Progenitor cell of endocrine pancreas (in vitro differentiated cells): ENCODE measurements around the gene SUGP1. TPM values are rescaled to one million over a fixed set of nuclear protein-coding genes. Genes with fewer than 3 reads are reported as not detected.

Experiments used
- DNase-seq: peaks from one replicate; pipeline ENCODE4 v3.0.0; 2021; ENCODE audit warnings: low spot score; ENCODE audit not compliant: unreplicated experiment
- H3K27ac Mint-ChIP-seq: 2 replicates; pipeline ENCODE4 v1.8.0; 2021; ENCODE audit warnings: mild to moderate bottlenecking, moderate library complexity, mixed read lengths
- H3K27me3 Mint-ChIP-seq: 2 replicates; pipeline ENCODE4 v1.8.0; 2021; ENCODE audit warnings: mixed read lengths
- H3K36me3 Mint-ChIP-seq: 2 replicates; pipeline ENCODE4 v1.8.0; 2022; ENCODE audit warnings: mixed read lengths; ENCODE audit not compliant: insufficient read depth
- H3K4me1 Mint-ChIP-seq: 2 replicates; pipeline ENCODE4 v1.8.0; 2021; ENCODE audit warnings: low read depth, mixed read lengths
- H3K4me3 Mint-ChIP-seq: 2 replicates; pipeline ENCODE4 v1.8.0; 2021; ENCODE audit warnings: low read depth, mild to moderate bottlenecking, moderate library complexity, mixed read lengths
- H3K9me3 Mint-ChIP-seq: 2 replicates; pipeline ENCODE4 v1.8.0; 2021; ENCODE audit warnings: low read depth, mixed read lengths
- total RNA-seq: library from RNA; stranded (reverse); gene quantifications from 2 replicates; pipeline ENCODE4 v1.2.1, GENCODE V29; 2021
- TF ChIP-seq, protein P1 (sequence below): fragments of 200-600 bp; sonication (generic); IDR thresholded peaks from one replicate; pipeline ENCODE4 v1.5.0; 2021; ENCODE audit warnings: antibody characterized with exemption, mild to moderate bottlenecking; ENCODE audit not compliant: unreplicated experiment

Gene SUGP1
- total RNA-seq, 1 donor from 2014 or later = 95.6 TPM

DNA sequence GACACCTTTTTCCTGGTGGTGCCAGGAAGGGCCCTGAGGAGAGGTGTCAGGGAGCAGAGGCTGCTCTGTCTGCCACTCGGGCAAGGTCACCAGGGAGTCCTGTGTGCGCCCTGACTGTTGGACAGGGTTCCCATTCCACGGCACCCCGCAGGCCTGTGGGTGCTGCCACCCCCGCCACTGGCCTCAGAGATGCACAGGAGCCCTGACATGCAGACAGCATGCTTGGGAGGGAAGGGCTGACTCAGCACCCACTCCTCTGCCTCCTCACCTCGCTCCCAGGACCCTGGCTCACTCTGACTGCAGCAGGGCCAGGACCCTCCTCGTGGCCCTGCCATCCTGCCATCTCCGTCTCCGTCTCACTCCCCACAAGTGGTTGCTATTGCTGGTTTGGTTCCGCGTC lies 25.7 kb upstream of the SUGP1 start:
- no peaks in the 10 kb centered on the region for H3K4me1 Mint-ChIP-seq
- H3K36me3 Mint-ChIP-seq = peaks cover 13% of the 10 kb centered on the region
- H3K4me3 Mint-ChIP-seq = no peak overlapping the region
- peak overlapping the region; percentile 64 for H3K27ac Mint-ChIP-seq
- H3K9me3 Mint-ChIP-seq = no peaks in the 10 kb centered on the region
- DNase-seq = no peak
- TF ChIP-seq, protein P1, sequence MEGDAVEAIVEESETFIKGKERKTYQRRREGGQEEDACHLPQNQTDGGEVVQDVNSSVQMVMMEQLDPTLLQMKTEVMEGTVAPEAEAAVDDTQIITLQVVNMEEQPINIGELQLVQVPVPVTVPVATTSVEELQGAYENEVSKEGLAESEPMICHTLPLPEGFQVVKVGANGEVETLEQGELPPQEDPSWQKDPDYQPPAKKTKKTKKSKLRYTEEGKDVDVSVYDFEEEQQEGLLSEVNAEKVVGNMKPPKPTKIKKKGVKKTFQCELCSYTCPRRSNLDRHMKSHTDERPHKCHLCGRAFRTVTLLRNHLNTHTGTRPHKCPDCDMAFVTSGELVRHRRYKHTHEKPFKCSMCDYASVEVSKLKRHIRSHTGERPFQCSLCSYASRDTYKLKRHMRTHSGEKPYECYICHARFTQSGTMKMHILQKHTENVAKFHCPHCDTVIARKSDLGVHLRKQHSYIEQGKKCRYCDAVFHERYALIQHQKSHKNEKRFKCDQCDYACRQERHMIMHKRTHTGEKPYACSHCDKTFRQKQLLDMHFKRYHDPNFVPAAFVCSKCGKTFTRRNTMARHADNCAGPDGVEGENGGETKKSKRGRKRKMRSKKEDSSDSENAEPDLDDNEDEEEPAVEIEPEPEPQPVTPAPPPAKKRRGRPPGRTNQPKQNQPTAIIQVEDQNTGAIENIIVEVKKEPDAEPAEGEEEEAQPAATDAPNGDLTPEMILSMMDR = no peak
- no peaks in the 10 kb centered on the region for H3K27me3 Mint-ChIP-seq

DNA sequence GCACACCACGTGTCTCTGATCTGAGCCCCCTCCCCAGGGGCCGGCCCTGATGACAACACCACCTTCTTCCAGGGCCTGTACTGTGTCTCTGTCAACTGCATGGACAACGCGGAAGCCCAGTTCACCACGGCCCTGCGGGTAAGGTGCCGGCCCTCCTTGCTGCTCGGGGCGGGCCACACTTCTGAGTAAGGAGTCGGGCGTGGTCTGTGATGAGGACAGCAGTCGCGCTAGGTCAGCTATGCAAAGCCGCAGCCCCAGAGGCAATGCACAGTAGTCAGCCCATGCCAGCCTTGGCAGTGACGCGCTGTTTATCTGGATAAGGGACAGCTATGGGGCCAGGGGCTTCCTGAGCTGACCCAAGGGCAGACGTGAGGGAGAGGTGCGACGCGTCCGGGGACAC lies 24.9 kb upstream of the SUGP1 start:
- H3K9me3 Mint-ChIP-seq = no peaks in the 10 kb centered on the region
- H3K4me3 Mint-ChIP-seq = no peak overlapping the region
- H3K4me1 Mint-ChIP-seq = no peaks in the 10 kb centered on the region
- DNase-seq = no peak
- peaks cover 13% of the 10 kb centered on the region for H3K36me3 Mint-ChIP-seq
- TF ChIP-seq, protein P1 = no peak
- no peak overlapping the region for H3K27ac Mint-ChIP-seq
- H3K27me3 Mint-ChIP-seq = no peaks in the 10 kb centered on the region

DNA sequence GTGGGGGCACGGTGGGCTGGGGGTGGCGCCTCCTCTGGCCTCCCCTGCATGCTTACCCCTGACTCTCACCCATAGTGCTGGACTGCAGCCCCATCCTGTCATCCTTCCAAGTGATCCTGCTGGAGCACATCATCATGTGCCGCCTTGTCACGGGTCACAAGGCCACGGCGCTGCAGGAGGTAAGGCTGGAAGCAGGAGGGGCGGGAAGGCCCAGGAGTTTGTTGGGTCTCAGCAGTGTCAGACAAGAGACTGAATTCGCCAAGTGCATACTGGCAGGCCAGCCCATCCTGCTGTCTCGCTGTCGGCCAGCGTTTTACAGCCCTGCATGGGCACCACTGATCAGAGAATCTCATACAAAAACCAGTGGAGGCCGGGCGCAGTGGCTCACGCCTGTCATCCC lies 23.5 kb upstream of the SUGP1 start:
- TF ChIP-seq, protein P1 = no peak
- H3K4me3 Mint-ChIP-seq = no peak overlapping the region
- no peak overlapping the region for H3K27ac Mint-ChIP-seq
- H3K36me3 Mint-ChIP-seq = peaks cover 11% of the 10 kb centered on the region
- no peak for DNase-seq
- no peaks in the 10 kb centered on the region for H3K9me3 Mint-ChIP-seq
- H3K27me3 Mint-ChIP-seq = no peaks in the 10 kb centered on the region
- H3K4me1 Mint-ChIP-seq = no peaks in the 10 kb centered on the region

DNA sequence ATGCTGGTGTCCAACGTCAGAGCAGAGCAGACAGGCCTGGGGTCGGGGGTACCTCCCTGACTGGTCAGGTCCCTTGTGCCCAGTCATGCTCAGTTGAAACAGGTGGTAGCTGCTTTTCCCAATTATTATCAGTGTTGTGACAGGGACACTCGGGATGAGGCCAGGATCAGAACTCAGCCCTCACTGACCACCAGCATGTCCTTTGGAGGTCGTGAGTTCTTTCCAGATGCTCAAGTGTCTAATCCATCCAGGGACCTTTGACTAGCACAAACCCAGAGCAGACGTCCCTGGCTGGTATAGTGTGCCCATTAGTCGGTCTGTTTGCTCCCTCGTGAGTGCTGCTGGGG lies 22.7 kb upstream of the SUGP1 start:
- Mint-ChIP-seq H3K27me3 (no peaks in the 10 kb centered on the region), H3K27ac (peak overlapping the region; percentile 59), H3K9me3 (no peaks in the 10 kb centered on the region), H3K4me3 (no peak overlapping the region), H3K4me1 (no peaks in the 10 kb centered on the region), H3K36me3 (peaks cover 13% of the 10 kb centered on the region)
- no peak for DNase-seq
- TF ChIP-seq, protein P1 = peak; percentile 1

DNA sequence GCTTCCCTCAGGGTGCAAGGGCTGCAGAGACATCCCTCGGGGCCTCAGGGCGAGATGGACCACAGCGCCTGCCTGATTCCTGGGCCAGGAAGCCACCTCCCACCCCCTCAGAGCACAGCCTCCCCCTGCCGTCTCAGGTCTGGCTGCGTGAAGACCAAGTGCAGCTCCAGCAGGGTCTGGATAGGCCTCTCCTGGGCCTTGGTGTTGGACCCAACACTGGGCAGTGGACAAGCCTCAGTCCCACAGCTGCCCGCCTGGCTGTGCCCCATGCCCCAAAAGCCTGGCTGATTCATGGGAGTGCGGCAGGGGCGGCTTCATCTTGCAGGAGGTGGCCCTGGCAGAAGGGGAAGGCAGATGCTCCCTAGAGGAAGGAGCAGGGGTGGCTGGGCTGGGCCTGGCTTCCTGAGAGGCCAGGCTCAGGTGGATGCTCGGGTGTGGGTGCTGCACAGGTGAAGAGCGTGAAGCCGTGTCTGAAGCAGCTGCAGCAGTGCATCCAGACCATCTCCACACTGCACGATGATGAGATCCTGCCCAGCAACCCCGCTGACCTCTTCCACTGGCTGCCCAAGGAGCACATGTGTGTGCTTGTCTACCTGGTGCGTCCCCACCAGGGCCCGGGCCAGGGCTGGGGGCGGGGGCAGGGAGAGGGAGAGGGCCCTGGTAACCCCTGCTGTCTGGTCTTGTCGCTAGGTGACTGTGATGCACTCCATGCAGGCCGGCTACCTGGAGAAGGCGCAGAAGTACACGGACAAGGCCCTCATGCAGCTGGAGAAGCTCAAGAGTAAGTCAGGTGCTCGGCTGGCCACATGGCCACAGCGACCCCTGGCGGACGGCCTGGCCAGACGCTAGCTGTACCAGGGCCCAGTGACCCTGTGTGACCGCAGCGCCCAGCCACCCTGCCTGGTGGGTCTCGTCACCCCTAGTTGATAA lies 22.0 kb upstream of the SUGP1 start:
- no peaks in the 10 kb centered on the region for H3K9me3 Mint-ChIP-seq
- H3K4me3 Mint-ChIP-seq = no peak overlapping the region
- H3K27me3 Mint-ChIP-seq = no peaks in the 10 kb centered on the region
- H3K27ac Mint-ChIP-seq = peak overlapping the region; percentile 59
- no peaks in the 10 kb centered on the region for H3K4me1 Mint-ChIP-seq
- DNase-seq = peak; percentile 82
- H3K36me3 Mint-ChIP-seq = peaks cover 13% of the 10 kb centered on the region
- TF ChIP-seq, protein P1 = peak; percentile 99
